ENCODE measurements around the gene C19orf38.
"Not testable (repeated sequence)": the region's sequence is repeated elsewhere in the genome, so short reads cannot be mapped to it uniquely, and the experiment has no call there.

Gene C19orf38

DNA sequence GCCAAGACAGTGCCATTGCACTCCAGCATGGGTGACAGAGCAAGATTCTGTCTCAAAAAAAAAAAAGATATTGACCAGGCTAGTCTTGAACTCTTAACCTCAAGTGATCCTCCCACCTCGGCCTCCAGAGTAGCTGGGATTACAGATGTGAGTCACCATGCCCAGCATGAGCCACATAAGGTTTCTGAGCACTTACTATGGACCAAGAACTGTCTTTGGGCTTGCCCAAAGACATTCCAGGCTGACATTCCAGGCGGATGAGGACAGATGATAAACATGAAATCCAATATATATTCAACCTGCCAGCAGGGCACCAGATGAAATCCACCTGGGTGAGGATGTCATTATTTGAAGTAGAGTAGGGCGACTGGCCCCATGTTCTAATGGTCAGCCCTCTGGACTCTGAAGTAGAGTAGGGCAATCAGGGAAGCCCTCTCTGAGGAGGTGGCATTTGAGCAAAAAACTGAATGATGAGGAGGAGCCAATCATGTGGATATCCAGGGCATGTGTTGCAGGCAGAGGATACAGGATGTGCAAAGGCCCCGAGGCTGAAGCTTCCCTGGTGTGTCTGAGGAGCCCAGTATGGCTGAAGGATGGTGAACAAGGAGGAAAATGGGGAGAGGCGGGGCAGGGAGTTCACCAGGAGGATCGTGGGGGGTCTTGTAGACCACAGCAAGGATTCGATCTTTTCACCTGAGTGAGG lies 4.0 kb downstream of the C19orf38 start:
- DNase-seq (ENCODE audit: low read depth): no peak

DNA sequence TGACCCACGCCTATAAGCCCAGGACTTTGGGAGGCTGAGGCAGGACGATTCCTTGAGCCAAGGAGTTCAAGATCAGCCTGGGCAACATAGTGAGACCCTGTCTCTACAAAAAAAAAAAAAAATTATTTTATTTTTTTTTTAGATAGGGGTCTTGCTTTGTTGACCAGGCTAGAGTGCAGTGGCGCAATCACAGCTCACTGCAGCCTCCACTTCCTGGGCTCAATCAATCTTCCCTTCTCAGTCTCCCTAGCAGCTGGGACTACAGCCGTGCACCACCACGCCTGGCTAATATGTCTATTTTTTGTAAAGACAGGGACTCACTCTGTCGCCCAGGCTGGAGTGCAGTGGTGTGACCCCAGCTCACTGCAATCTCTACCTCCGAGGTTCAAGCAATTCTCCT lies 4.7 kb downstream of the C19orf38 start:
- no peak for DNase-seq (ENCODE audit: low read depth)

DNA sequence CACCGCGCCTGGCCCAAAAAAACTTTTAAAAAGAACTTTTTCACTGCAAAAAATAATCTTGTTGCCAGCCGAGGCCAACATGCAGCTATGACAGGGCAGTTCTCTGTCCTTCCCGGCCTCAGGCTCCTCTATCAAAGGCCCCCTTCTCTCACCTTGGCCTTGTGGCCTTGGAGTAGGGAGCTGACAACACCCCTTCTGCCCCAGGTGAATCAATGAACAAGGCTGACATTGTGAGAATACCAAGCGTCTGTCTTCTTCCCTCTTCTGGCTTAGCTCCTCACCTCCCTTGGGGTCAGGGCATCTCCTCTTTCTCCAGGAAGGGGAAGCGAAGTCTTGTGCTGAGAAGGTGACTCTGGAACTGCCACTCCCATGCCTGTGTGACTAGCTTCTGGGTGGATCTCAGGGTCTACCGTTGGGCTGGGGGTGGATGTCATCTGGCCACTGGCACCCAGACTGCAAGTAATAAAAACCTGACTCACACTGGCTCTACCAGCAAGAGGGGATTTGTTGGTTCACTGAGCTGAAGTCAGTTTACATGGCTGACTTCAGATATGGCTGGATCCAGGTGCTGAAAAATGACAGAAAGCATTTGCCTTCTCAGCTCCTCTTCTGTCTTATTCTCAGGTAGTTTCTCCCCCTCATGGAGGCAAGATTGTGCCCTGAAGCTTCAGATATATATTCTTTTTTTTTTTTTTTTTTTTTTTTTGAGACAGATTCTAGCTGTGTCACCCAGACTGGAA lies 6.3 kb downstream of the C19orf38 start:
- DNase-seq (ENCODE audit: low read depth): no peak

DNA sequence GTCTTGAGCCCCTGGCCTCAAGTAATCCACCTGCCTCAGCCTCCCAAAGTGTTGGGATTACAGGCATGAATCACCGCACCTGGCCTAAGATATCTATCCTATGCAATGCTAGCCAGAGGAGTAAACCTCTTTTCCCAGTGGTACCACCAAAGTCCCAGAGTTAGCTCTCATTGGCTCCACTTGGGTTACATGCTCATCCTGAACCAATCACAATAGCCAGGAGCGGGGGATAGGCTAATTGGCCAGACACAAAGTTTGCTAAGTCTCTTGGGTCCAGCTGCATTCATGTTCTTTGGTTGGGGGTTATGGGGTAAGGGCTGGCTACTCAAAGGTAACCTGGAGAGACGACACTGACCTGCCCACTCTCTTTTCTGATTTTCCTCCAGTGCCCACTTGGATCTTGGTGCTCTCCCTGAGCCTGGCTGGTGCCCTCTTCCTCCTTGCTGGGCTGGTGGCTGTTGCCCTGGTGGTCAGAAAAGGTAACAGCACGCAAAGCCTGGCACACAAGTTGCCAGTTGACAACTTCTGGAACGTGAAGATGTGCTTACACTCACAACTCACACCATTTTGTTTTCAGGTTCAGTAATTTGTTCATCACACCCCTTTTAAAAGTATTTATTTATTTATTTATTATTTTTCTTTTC lies 7.8 kb downstream of the C19orf38 start:
- DNase-seq (ENCODE audit: low read depth): no peak

DNA sequence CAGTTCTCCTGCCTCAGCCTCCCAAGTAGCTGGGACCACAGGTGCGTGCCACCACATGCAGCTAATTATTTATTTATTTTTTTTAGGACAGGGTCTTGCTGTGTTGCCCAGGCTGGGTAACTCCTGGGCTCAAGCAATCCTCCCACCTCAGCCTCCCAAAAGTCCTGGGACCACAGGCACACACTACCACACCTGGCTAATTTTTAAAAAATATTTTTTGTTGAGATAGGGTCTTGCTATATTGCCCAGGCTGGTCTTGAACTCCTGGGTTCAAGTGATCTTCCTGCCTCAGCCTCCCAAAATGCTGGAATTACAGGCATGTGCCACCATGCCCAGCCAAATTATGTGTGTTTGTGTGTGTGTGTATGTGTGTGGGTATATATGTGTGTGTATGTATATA lies 8.7 kb downstream of the C19orf38 start:
- not testable (repeated sequence) for DNase-seq (ENCODE audit: low read depth)

DNA sequence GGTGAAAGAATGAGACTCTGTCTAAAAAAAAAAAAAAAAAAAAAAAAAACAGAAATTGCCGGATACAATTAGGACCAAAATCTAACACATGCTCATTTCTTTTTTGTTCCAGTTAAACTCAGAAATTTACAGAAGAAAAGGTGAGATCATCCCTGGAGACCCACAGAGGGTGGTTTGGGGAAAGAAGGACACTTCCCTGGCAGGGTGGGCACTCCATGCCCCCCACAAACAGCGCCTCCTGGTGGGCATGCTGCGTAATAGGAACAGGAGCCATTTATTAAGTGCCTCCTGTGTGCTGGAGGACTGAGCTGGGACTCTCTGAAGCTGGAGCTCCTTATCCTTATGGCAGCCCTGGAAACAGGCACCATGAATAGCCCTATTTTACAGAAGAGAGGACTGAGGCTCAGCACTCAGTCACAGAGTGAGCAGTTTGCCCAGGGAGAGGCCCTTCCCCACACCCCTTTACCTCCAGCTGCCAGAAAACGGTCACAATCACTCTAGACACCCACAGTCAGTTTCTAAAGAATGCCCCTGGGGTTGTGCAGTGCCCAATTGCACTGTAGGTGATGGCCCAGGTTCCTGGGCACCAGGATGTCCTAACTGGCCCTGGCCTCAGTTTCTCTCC lies 10.1 kb downstream of the C19orf38 start:
- no peak for DNase-seq (ENCODE audit: low read depth)

DNA sequence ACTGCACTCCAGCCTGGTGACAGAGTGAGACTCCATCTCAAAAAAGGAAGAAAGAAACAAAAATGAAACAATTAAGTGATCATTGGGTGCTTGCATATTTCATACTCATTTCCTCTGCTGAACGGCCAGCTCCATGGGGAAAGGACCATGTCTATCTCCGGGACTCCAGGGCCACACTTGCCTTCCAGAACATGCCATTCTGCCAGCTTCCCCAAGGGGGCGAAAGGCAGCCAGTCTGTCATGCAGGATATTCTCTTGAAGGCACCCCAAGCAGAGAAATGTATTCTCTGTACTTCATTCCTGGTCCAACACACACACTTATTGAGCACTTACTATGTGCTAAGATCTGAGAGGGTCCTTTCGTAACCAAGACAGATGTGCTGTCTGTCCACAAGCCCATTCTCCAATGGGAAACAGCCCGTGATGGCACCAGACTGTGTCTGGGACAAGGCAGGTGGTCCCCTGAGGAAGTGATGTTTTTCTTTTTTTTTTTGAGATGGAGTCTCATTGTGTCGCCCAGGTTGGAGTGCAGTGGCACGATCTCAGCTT lies 13.0 kb downstream of the C19orf38 start:
- no peak for DNase-seq (ENCODE audit: low read depth)

DNA sequence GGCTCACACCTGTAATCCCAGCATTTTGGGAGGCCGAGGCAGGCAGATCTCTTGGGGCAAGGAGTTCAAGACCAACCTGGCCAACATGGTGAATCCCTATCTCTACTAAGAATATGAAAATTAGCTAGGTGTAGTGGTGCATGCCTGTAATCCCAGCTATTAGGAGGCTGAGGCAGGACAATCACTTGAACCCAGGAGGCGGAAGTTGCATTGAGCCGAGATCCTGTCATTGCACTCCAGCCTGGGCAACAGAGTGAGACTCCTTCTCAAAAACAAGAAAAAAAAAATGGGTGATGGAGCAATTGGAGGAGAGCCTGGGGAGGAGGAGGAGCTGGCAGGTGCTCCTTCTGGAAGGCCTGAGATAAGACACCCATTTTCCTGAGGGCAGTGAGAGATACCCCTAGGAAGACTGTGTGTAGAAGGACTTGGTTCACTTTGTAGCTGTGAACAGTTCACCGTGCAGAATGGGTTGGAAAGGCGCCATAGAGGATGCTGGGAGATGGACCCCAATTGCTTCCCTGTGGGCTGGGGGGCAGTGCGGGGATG lies 14.4 kb downstream of the C19orf38 start:
- DNase-seq (ENCODE audit: low read depth): no peak

DNA sequence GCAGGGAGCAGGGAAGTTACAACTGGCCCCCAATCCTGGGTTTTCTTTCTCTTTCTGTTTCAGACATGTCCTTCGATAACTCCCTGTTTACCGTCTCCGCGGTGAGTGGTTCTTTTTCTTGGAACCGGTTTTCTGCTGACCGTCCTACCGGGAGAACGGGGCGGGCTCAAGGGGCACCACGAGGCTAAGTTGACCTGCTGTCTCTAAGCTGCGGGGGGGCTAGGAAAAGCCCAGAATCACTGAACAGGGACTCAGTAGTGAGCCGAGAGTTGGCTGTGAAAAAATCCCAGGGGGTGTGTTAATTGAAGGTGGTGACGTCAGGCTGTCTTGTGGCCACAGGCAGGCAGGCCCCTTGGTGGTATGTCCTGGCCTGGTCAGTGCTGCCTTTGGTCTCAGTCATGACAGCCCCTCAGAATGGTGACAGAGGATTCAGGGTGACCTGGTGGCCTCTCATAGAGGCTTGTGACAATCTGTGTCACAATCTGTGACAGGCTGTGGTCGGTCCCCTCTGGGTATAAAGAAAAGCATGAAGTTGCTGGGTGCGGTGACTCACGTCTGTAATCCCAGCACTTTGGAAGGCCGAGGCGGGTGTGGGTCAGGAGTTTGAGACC lies 15.0 kb downstream of the C19orf38 start:
- DNase-seq (ENCODE audit: low read depth): no peak

DNA sequence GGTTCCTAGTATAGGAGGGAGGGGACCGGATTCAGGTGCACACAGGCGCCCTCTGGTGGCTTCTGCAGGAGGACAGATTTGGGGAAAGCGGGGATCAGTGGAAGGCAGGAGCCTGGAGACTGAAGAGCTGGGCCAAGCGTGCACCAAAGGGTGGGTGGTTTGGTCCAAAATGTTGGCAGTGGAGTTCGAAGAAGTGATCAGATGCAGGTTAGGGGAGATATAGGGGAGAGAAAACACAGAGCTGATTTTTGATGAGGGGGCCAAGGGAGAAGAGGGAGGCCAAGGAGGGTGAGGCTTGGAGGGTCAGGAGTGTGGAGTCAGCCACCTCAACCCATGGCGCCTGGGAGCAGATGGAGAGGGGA lies 16.3 kb downstream of the C19orf38 start:
- peak; percentile 74 for DNase-seq (ENCODE audit: low read depth)

DNA sequence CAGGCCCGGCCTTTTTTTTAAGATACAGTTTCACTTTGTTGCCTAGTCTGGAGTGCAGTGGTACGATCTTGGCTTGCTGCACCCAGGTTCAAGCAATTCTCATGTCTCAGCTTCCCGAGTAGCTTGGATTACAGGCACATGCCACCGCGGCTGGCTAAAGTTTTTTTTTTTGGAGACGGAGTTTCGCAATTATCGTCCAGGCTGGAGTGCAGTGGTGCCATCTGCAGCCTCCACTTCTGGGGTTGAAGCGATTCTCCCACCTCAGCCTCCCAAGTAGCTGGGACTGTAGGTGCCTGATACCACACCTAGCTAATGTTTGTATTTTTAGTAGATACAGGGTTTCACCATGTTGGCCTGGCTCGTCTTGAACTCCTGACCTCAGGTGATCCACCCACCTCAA lies 18.3 kb downstream of the C19orf38 start:
- no peak for DNase-seq (ENCODE audit: low read depth)

DNA sequence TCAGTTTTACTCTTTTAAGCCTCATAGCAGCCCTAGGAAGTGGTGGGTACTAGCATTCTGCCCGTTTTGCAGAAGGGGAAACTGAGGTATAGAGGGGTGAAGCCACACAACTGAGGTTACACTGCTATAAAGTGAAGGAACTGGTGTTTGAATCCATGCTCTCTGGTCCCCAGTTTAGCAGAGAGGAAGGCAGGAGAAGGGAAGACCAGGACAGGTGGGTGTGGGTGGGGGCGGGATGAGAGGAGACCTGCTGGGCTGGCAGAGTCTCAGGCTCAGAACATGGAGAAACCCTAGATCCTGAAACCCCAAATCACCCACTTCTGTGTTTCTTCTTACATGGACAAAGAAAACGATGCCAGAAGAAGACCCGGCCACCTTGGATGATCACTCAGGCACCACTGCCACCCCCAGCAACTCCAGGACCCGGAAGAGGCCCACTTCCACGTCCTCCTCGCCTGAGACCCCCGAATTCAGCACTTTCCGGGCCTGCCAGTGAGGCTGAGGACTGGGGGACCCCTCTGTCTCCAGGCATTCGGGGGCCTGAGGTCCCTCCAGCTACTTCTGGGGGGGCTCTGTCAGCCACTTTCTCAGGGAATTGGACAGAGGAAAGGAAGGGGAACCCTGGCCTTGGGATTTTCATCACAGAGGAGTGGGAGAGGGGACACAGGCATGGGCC lies 20.8 kb downstream of the C19orf38 start:
- no peak for DNase-seq (ENCODE audit: low read depth)

DNA sequence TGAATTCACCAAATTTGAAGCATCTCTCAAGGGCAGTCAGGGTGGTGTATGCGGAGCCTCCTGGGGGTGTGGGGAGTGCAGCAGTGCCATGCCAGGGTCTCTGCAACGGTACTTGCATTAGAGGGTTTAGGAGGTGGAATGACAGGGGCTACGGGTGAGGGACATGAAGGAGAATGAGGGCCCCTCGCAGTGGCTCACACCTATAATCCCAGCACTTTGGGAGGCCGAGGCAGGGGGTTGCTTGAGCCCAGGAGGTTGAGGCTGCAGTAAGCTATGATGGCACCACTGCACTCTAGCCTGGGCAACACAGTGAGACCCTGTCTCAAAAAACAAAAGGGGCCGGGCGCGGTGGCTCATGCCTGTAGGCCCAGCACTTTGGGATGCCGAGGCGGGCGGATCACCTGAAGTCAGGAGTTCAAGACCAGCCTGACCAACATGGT lies 21.7 kb downstream of the C19orf38 start:
- not testable (repeated sequence) for DNase-seq (ENCODE audit: low read depth)

DNA sequence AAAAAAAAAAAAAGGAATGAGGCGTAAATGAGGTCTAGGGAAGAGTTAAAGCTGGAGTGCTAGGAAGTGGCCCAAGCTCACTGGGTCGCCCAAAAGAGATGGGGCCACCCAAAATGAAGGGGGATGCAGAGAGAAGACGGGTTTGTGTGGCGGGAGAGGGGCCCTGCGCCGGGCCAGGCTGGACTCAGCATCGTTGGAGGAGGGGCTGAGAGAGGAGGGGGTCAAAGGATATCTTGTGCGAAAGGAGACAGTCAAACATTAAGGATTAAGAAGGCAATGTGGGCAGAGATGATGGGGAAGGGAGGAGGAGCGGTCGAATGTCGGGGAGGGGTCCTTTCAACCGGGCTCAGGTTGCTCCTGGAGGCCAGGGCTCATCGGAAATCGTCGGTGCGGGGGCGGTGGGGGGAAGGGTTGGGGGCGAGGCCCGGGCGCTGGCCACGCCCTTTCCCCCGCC lies 22.3 kb downstream of the C19orf38 start:
- no peak for DNase-seq (ENCODE audit: low read depth)

DNA sequence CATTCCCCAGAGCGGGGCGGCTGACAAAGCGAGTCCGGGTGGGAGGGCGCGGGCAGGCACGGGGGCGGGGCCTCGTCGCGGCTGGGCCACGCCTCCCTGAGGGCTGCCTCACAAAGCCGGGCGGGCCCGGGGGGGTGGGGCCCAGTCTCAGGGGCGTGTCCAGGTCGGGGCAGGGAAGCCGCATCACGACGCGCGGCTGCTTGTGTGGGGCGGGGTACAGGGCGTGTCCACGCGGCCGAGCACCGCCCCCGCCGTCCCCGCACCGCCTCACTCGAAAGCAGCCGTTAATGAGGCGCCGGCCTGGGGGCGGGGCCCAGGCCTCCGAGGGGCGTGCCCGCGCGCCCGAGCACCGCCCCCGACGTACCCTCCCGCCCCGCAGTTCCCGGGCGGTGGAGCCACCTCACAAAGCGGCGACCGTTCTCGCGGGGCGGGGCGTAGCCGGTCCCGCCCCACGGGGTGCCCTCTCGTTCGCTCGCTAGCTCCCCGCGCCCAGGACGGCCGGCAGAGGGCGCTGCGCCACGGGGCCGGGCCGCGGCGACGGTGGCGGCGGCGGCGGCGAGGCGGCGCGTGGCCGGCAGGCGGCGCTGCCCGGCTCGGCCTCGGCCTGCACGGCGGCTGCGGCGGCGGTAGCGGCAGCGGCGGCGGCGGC lies 22.9 kb downstream of the C19orf38 start, which contains the start of gene CARM1:
Gene CARM1 (plus strand): TSS at position 599 of the 649 bp plus-strand sequence. CDS start 150 bp downstream, outside the sequence.
- DNase-seq (ENCODE audit: low read depth): peak; percentile 99

DNA sequence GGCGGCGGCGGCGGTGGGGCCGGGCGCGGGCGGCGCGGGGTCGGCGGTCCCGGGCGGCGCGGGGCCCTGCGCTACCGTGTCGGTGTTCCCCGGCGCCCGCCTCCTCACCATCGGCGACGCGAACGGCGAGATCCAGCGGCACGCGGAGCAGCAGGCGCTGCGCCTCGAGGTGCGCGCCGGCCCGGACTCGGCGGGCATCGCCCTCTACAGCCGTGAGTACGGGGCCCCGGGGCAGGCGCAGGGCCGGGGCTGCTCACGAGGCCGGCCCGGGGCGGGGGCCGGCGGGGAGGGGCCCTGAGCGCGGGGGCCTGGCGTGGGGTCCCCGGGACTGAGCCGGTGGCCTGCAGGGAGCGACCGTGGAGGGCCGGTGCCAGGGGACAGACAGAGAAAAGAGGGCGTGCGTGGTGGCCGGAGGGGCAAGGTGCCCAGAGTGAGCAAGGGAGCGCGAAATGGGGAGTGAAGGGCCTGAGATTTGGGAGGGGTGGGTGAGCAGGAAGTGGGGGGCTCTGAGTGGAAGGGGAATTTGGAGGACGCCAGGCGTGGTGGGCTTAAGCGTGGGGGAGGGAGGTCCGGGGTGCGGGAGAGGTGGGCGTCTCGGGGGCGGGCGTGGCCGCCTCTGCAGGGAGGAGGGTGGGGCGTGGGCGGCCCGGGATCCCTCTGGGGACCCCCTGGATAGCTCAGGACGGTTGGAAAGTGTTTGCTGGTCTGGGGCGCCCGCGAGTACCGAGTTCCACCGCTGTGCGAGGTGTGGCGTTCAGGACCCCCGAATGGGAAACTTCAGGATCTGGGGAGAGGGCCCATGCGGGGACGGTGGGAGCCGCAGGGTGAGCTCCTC lies 23.7 kb downstream of the C19orf38 start:
- DNase-seq (ENCODE audit: low read depth): peak; percentile 9

DNA sequence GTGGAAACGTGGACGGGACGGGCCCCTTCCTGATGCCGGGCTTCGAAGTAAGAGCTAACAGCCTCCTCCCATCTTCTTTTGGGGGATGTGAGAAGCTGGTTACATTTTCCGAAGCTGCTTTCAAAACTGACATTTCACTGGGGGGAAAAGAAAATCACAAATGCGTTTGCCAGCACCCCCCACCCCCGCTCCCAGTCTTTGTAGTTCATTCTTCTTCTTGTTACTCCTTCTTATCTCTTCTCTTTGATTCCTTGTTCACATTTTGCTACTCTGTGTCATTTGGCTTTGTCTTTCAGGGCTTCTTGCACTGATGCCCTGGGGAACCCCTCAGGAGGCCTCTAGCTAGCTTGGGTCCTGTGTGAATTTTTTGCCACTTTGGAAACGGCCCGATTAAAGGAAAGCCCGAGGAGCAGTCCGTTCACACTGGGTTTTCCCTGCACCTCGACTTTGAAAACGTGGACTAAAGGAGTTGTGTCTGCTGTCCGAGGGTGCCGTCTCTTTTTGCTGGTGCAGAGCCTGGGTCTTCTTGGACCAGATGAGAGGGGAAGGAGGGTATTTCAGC lies 24.4 kb downstream of the C19orf38 start:
- peak; percentile 30 for DNase-seq (ENCODE audit: low read depth)

DNA sequence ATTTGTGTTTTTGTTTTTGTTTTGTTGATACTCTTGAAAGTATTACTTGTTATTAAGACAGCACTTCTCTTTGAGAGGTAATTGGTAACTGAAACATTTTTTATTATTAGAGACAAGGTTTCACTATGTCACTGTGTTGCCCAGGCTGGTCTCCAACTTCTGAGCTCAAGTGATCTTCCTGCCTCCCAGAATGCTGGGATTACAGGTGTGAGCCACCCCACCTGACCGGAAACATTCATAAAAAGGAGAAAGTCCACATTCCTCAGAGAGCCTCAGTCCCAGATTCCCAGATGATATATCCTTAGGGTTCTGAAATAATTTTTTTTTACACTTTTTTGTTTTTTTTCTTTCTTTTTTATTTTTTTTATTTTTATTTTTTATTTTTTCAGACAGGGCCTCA lies 25.8 kb downstream of the C19orf38 start:
- DNase-seq (ENCODE audit: low read depth): no peak

Measured in stimulated activated CD4-positive, alpha-beta T cell treated with anti-CD3 and anti-CD28 coated beads, Interleukin-2, amount 100 ng/mL, for 4 hours (primary cell).